ENCODE data around the gene ZNF865. TPM values are rescaled to one million over a fixed set of nuclear protein-coding genes. Genes with fewer than 3 reads are reported as not detected.

The ZNF865 gene
- total RNA-seq, result 10 to 100 TPM; 18.4 to 21.0 TPM

GRCh38 chr19:55605637-55606470 is at the start of gene ZNF865:
ZNF865 (plus strand) TSS chr19:55605647; CDS start chr19:55613619, 7,972 bp downstream.
- Histone ChIP-seq H3K36me3 (no peaks in the 10 kb centered on the region), H3K27ac (peak within 1 kb of the TSS; percentile 85 to 95), H3K4me1 (replicated peaks) (peaks cover 9% of the 10 kb centered on the region), H3K9me3 (no peaks in the 10 kb centered on the region), H3K27me3 (replicated peaks; ENCODE audit: insufficient read depth) (no peaks in the 10 kb centered on the region), H3K4me3 (peak within 1 kb of the TSS; percentile 84 to 99)
- TF ChIP-seq POLR2A (IDR thresholded peaks at IDR 0.05) (no peak), CTCF (IDR thresholded peaks at IDR 0.05) (peak in 3 of 4 experiments; percentile 49 to 74 (median 69)), POLR2AphosphoS5 (IDR thresholded peaks at IDR 0.05) (peak; percentile 53)
- intact Hi-C loops (cut with DNase I), result loop anchor here (5.0 to 10.0 kb wide), 2 partner anchors 89 to 491 kb away; partner anchors contain the start of gene PPP1R12C
- WGBS, result 1% methylated on average over 26 of the region's 44 CpGs
- DNase-seq (ENCODE audit: low spot score), result peak; percentile 69

DNA sequence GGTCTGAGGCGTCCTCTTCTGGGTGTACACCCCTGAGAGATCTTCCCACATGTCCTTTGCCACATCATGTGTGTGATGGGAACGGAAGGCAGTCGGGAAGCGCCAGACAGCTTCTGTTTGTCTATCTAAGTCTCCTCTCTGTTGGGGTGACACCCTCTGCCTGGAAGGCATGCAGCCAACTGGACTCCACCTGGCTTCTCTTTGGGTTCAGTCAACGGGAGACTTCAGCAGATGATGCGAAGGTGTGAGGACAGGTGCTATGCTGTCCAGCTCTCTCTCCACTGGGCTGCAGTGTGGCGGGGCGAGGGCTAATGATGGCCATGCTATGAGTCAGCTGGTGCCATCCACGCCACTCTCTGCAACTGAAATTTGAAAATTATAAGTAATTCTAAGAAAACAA is 45.8 kb upstream of the ZNF865 start:
- TF ChIP-seq POLR2AphosphoS5 (IDR thresholded peaks at IDR 0.05) (no peak), POLR2A (IDR thresholded peaks at IDR 0.05) (no peak), CTCF (IDR thresholded peaks at IDR 0.05) (no peak)
- Histone ChIP-seq H3K4me1 (replicated peaks) (no peaks in the 10 kb centered on the region), H3K36me3 (no peaks in the 10 kb centered on the region), H3K27me3 (replicated peaks; ENCODE audit: insufficient read depth) (no peaks in the 10 kb centered on the region), H3K4me3 (no peak overlapping the region), H3K27ac (no peak overlapping the region), H3K9me3 (no peaks in the 10 kb centered on the region)
- WGBS, result 73% methylated on average over 9 of the region's 9 CpGs
- DNase-seq (ENCODE audit: low spot score), result no peak
- intact Hi-C loops (cut with DNase I), result no loop called here

GRCh38 chr19:55563261-55563690 is 42.2 kb upstream of the ZNF865 start:
- Histone ChIP-seq H3K9me3 (no peaks in the 10 kb centered on the region), H3K27me3 (replicated peaks; ENCODE audit: insufficient read depth) (no peaks in the 10 kb centered on the region), H3K4me3 (no peak overlapping the region), H3K4me1 (replicated peaks) (no peaks in the 10 kb centered on the region), H3K36me3 (no peaks in the 10 kb centered on the region), H3K27ac (no peak overlapping the region)
- intact Hi-C loops (cut with DNase I), result no loop called here
- TF ChIP-seq POLR2A (IDR thresholded peaks at IDR 0.05) (no peak), POLR2AphosphoS5 (IDR thresholded peaks at IDR 0.05) (no peak), CTCF (IDR thresholded peaks at IDR 0.05) (no peak)
- no peak for DNase-seq (ENCODE audit: low spot score)
- WGBS, result 16% methylated on average over 12 of the region's 12 CpGs

- H3K4me3 ChIP-seq, result no peak overlapping the region
- 34% methylated on average over 9 of the region's 9 CpGs for WGBS
- H3K4me1 ChIP-seq (replicated peaks), result no peaks in the 10 kb centered on the region
- intact Hi-C loops (cut with DNase I), result no loop called here
- TF ChIP-seq POLR2A (IDR thresholded peaks at IDR 0.05) (no peak), POLR2AphosphoS5 (IDR thresholded peaks at IDR 0.05) (no peak), CTCF (IDR thresholded peaks at IDR 0.05) (no peak)
- H3K9me3 ChIP-seq, result no peaks in the 10 kb centered on the region
- no peaks in the 10 kb centered on the region for H3K36me3 ChIP-seq
- no peak overlapping the region for H3K27ac ChIP-seq
- no peak for DNase-seq (ENCODE audit: low spot score)
- no peaks in the 10 kb centered on the region for H3K27me3 ChIP-seq (replicated peaks; ENCODE audit: insufficient read depth)
Observed at GRCh38 chr19:55566823-55567222, 38.6 kb upstream of the ZNF865 start.
